ENCODE data around the gene NYNRIN. TPM values are rescaled to one million over a fixed set of nuclear protein-coding genes. Genes with fewer than 3 reads are reported as not detected.

NYNRIN gene
- polyA plus RNA-seq, 3 donors: 0.18 to 0.84 (median 0.40) TPM

- H4K20me1 ChIP-seq (ENCODE audit: insufficient read depth, low read length): peaks cover 31% of the 10 kb centered on the region
- peaks cover 0 to 3% (median 0%) of the 10 kb centered on the region in 3 donors for H3K27me3 Mint-ChIP-seq (ENCODE audit: low read depth in 3 of 3)
- peak overlapping the region; percentile 78 to 83 (median 82) for H3K4me3 ChIP-seq (replicated peaks in 1 of 3; ENCODE audit: low read depth in 2 of 3, low read length in 3 of 3)
- H2AFZ ChIP-seq (ENCODE audit: insufficient read depth, low read depth, low read length, poor library complexity, severe bottlenecking): peak overlapping the region; percentile 76
- peak overlapping the region; percentile 80 for H3K4me2 ChIP-seq (replicated peaks; ENCODE audit: extremely low read depth, low read length, poor library complexity, severe bottlenecking)
- TF ChIP-seq CTCF (IDR thresholded peaks at IDR 0.05): no peak
- peaks cover 31 to 37% of the 10 kb centered on the region in 2 donors for H3K36me3 ChIP-seq (replicated peaks in 1 of 2; ENCODE audit: control insufficient read depth in 1 of 2, insufficient read depth in 2 of 2, low read length in 2 of 2)
- peaks cover 32 to 40% of the 10 kb centered on the region in 2 donors for H3K36me3 Mint-ChIP-seq
- peaks cover 42 to 63% of the 10 kb centered on the region in 2 donors for H3K4me1 ChIP-seq (ENCODE audit: control insufficient read depth in 1 of 2, insufficient read depth in 2 of 2, low read length in 2 of 2)
- WGBS (ENCODE audit: insufficient coverage): 4% methylated on average over 5 of the region's 12 CpGs
- intact Hi-C loops (cut with micrococcal nuclease): loop anchor here in 1 of 2 donors (5.0 to 10.0 kb wide), 2 partner anchors 210 to 1437 kb away; partner anchors contain the start of genes GMPR2 and NEDD8
- H3K4me3 Mint-ChIP-seq: peak overlapping the region; percentile 87 to 95
- DNase-seq: no peak
- H3K4me1 Mint-ChIP-seq: peaks cover 55% of the 10 kb centered on the region
- peak overlapping the region; percentile 89 for H3K9ac ChIP-seq (ENCODE audit: insufficient read depth, low read length, poor library complexity, severe bottlenecking)
- peaks cover 0 to 9% (median 2%) of the 10 kb centered on the region in 7 donors for H3K9me3 Mint-ChIP-seq
- no peaks in the 10 kb centered on the region for H3K9me3 ChIP-seq (replicated peaks in 1 of 2; ENCODE audit: control insufficient read depth in 1 of 2, insufficient read depth in 1 of 2, low read length in 2 of 2)
- peak overlapping the region; percentile 95 to 99 for H3K27ac ChIP-seq (ENCODE audit: low read depth in 1 of 2, low read length in 2 of 2)
- peak overlapping the region; percentile 98 to 99 (median 98) for H3K27ac Mint-ChIP-seq
- peaks cover 46% of the 10 kb centered on the region for H3K79me2 ChIP-seq (ENCODE audit: insufficient read depth, low read length)
- no peaks in the 10 kb centered on the region for H3K27me3 ChIP-seq (ENCODE audit: control insufficient read depth in 2 of 2, insufficient read depth in 2 of 2, low read length in 2 of 2)
Observed at GRCh38 chr14:24441904-24442239, 43.1 kb downstream of the NYNRIN start.

- peaks cover 30 to 34% of the 10 kb centered on the region in 2 donors for H3K36me3 Mint-ChIP-seq
- peak within 1 kb of the TSS; percentile 87 to 95 for H3K4me3 Mint-ChIP-seq
- peak within 1 kb of the TSS; percentile 89 for H3K9ac ChIP-seq (ENCODE audit: insufficient read depth, low read length, poor library complexity, severe bottlenecking)
- peaks cover 49% of the 10 kb centered on the region for H3K4me1 Mint-ChIP-seq
- H3K4me2 ChIP-seq (replicated peaks; ENCODE audit: extremely low read depth, low read length, poor library complexity, severe bottlenecking): peak within 1 kb of the TSS; percentile 80
- peaks cover 0 to 3% (median 0%) of the 10 kb centered on the region in 3 donors for H3K27me3 Mint-ChIP-seq (ENCODE audit: low read depth in 3 of 3)
- H3K27ac Mint-ChIP-seq: peak within 1 kb of the TSS; percentile 98 to 99 (median 98)
- H3K4me1 ChIP-seq (ENCODE audit: control insufficient read depth in 1 of 2, insufficient read depth in 2 of 2, low read length in 2 of 2): peaks cover 37 to 57% of the 10 kb centered on the region in 2 donors
- WGBS (ENCODE audit: insufficient coverage): under 1% methylated on average over 25 of the region's 52 CpGs
- DNase-seq: peak; percentile 98 to 99 (median 99)
- peaks cover 40% of the 10 kb centered on the region for H3K79me2 ChIP-seq (ENCODE audit: insufficient read depth, low read length)
- peaks cover 25% of the 10 kb centered on the region for H4K20me1 ChIP-seq (ENCODE audit: insufficient read depth, low read length)
- peak within 1 kb of the TSS; percentile 81 for H2AFZ ChIP-seq (ENCODE audit: insufficient read depth, low read depth, low read length, poor library complexity, severe bottlenecking)
- peak within 1 kb of the TSS; percentile 78 to 83 (median 82) for H3K4me3 ChIP-seq (replicated peaks in 1 of 3; ENCODE audit: low read depth in 2 of 3, low read length in 3 of 3)
- H3K9me3 Mint-ChIP-seq: peaks cover 0 to 9% (median 2%) of the 10 kb centered on the region in 7 donors
- H3K27ac ChIP-seq (ENCODE audit: low read depth in 1 of 2, low read length in 2 of 2): peak within 1 kb of the TSS; percentile 95 to 99
- intact Hi-C loops (cut with micrococcal nuclease): loop anchor here in 1 of 2 donors (5.0 to 10.0 kb wide), 2 partner anchors 210 to 1438 kb away; partner anchors contain the start of genes GMPR2 and NEDD8
- no peak for TF ChIP-seq CTCF (IDR thresholded peaks at IDR 0.05)
- no peaks in the 10 kb centered on the region for H3K9me3 ChIP-seq (replicated peaks in 1 of 2; ENCODE audit: control insufficient read depth in 1 of 2, insufficient read depth in 1 of 2, low read length in 2 of 2)
- no peaks in the 10 kb centered on the region for H3K27me3 ChIP-seq (ENCODE audit: control insufficient read depth in 2 of 2, insufficient read depth in 2 of 2, low read length in 2 of 2)
- H3K36me3 ChIP-seq (replicated peaks in 1 of 2; ENCODE audit: control insufficient read depth in 1 of 2, insufficient read depth in 2 of 2, low read length in 2 of 2): peaks cover 25 to 35% of the 10 kb centered on the region in 2 donors
Observed at GRCh38 chr14:24442240-24443052, 43.6 kb downstream of the NYNRIN start, which contains the start of gene SDR39U1. SDR39U1 (minus strand) TSS chr14:24442776; CDS start chr14:24442769, 7 bp downstream.

Data from CD14-positive monocyte (primary cell).